ENCODE measurements around the gene STPG4. TPM values are rescaled to one million over a fixed set of nuclear protein-coding genes. Genes with fewer than 3 reads are reported as not detected.

Gene STPG4
- total and polyA plus RNA-seq, 7 donors: 0.03 TPM; not detected in 6

DNA sequence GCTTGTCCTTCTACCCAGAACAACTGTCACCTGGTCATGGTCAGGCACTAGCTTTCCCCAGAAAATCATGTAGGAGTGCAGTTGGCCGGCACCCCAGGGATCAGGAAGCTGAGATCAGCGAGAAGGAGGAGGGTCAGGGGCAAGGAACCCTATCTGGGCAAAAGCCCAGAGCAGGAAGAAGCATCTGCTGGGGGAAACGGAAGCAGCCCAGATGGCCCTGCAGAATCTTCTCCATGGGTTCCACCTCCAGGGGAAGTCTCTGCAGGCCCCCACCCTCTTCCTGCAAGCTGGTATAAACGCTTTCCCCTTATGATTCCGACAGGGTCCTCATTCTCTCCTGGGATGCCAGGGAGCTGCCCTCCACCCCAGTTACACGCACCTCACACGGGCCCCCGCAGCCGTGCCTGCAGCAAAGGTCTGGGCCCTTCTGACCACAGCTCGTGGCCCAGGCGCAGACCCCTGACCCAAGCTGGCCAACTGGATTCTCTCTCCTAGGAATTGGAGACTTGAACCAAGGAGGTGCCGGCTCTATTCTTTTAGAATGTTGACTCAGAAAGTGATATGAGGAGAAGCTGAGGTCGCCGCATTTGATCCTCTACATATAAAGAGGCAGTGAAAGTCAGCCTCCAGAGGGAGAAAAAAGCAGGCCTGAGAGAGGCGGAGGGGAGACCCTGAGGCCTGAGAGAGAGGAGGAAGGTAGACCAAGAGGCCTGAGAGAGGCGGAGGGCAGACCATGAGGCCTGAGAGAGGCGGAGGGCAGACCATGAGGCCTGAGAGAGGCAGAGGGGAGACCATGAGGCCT is 71.0 kb downstream of the STPG4 start:
- no peak for DNase-seq
- no peak overlapping the region for H3K4me3 ChIP-seq
- intact Hi-C loops (cut with DNase I): no loop called here
- peaks cover 24% of the 10 kb centered on the region for H3K4me1 ChIP-seq
- 77 to 82% (median 77%) methylated on average over 16 to 17 of the region's 17 CpGs for WGBS, 3 donors
- H3K27me3 ChIP-seq (ENCODE audit: insufficient read depth in 3 of 3, low read length in 2 of 3): no peaks in the 10 kb centered on the region
- H3K9me3 ChIP-seq: no peaks in the 10 kb centered on the region
- TF ChIP-seq, protein P1, sequence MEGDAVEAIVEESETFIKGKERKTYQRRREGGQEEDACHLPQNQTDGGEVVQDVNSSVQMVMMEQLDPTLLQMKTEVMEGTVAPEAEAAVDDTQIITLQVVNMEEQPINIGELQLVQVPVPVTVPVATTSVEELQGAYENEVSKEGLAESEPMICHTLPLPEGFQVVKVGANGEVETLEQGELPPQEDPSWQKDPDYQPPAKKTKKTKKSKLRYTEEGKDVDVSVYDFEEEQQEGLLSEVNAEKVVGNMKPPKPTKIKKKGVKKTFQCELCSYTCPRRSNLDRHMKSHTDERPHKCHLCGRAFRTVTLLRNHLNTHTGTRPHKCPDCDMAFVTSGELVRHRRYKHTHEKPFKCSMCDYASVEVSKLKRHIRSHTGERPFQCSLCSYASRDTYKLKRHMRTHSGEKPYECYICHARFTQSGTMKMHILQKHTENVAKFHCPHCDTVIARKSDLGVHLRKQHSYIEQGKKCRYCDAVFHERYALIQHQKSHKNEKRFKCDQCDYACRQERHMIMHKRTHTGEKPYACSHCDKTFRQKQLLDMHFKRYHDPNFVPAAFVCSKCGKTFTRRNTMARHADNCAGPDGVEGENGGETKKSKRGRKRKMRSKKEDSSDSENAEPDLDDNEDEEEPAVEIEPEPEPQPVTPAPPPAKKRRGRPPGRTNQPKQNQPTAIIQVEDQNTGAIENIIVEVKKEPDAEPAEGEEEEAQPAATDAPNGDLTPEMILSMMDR (IDR thresholded peaks at IDR 0.05): no peak
- no peaks in the 10 kb centered on the region for H3K36me3 ChIP-seq (ENCODE audit: insufficient read depth in 1 of 2, low read depth in 1 of 2)
- ATAC-seq: peak in 2 of 4 donors; percentile 18 to 51
- H3K27ac ChIP-seq: peak overlapping the region; percentile 30

DNA sequence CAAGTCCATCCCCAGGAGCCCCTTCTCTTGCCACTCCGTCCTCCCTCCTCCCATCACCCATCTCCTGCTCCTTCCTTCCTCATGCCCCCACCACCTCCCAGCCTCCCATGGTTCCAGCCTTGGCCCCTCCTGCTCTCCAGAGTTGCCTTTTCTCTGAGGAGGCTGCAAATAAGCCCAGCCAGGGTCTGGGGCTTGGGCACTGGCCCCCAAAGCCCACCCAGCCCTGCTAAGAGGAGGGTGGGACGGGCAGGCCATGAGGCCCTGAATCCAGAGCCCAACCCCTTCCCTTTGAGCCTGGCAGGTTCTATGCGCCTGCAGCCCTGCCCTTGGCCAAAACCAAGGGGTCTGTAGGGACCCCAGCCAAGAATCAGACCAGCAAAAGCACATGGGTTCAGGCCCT is 71.6 kb downstream of the STPG4 start:
- Histone ChIP-seq H3K27ac (peak overlapping the region; percentile 30), H3K4me3 (no peak overlapping the region), H3K36me3 (ENCODE audit: insufficient read depth in 1 of 2, low read depth in 1 of 2) (no peaks in the 10 kb centered on the region), H3K27me3 (ENCODE audit: insufficient read depth in 3 of 3, low read length in 2 of 3) (no peaks in the 10 kb centered on the region), H3K4me1 (peaks cover 18% of the 10 kb centered on the region), H3K9me3 (no peaks in the 10 kb centered on the region)
- ATAC-seq (no peak), DNase-seq (no peak)
- intact Hi-C loops (cut with DNase I): no loop called here
- TF ChIP-seq, protein P1 (IDR thresholded peaks at IDR 0.05): no peak
- WGBS, 3 donors: 83 to 93% (median 88%) methylated on average over 3 of the region's 3 CpGs

DNA sequence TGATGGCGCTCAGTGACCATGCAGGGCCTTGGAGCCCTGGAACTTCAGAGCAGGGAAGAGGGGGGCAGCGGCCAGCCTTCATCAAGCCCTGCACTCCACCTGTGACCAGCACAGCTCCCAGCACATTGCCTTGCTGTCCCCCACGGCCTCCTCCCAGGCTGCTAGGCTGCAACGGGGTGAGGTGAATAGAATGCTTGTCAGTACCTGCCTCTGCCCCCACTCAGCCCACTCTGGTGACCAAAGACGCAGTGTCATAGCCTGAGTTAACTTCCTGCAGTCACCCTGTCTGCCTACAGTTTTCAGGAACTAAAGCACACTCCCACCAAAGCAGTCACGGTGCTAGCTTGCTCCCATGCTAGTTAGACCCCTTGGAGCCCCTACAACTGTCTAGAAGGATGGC is 72.1 kb downstream of the STPG4 start:
- no peaks in the 10 kb centered on the region for H3K9me3 ChIP-seq
- H3K27me3 ChIP-seq (ENCODE audit: insufficient read depth in 3 of 3, low read length in 2 of 3): no peaks in the 10 kb centered on the region
- no peaks in the 10 kb centered on the region for H3K36me3 ChIP-seq (ENCODE audit: insufficient read depth in 1 of 2, low read depth in 1 of 2)
- intact Hi-C loops (cut with DNase I): no loop called here
- DNase-seq (no peak), ATAC-seq (no peak)
- WGBS, 3 donors: 88 to 98% (median 89%) methylated on average over 6 of the region's 6 CpGs
- TF ChIP-seq, protein P1 (IDR thresholded peaks at IDR 0.05): no peak
- H3K27ac ChIP-seq: no peak overlapping the region
- peaks cover 13% of the 10 kb centered on the region for H3K4me1 ChIP-seq
- H3K4me3 ChIP-seq: no peak overlapping the region

DNA sequence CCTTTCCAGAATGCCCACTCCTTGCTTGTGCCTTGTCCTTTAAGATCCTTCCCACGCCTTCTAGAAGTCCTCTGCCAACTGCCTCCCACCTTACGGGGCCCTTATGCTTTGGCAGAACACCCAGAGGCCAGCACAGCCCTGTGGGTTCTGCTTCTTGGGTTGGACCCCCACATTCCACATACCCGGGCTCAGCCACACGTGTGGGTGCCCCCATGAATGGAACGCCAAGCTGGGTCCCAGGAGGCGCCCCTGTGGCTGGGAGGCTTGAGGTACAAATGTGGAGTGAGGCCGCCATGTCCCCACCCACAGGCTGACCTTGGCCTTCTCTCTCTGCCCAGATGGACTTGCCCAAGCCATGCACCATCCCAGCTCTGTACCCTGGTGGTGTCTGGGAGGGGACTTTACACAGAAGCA is 74.2 kb downstream of the STPG4 start:
- Histone ChIP-seq H3K36me3 (ENCODE audit: insufficient read depth in 1 of 2, low read depth in 1 of 2) (no peaks in the 10 kb centered on the region), H3K9me3 (no peaks in the 10 kb centered on the region), H3K4me1 (peaks cover 8% of the 10 kb centered on the region), H3K27ac (no peak overlapping the region), H3K4me3 (no peak overlapping the region), H3K27me3 (ENCODE audit: insufficient read depth in 3 of 3, low read length in 2 of 3) (no peaks in the 10 kb centered on the region)
- DNase-seq (no peak), ATAC-seq (no peak)
- intact Hi-C loops (cut with DNase I): no loop called here
- TF ChIP-seq, protein P1 (IDR thresholded peaks at IDR 0.05): no peak
- WGBS, 3 donors: 97 to 100% (median 97%) methylated on average over 7 of the region's 7 CpGs

All from psoas muscle (tissue), 8 donors.